ENCODE measurements around the gene SLC25A41.

The SLC25A41 gene

GRCh38 chr19:6451583-6452222 lies 18.1 kb upstream of the SLC25A41 start:
- no peak for DNase-seq
- Histone ChIP-seq H2BK15ac (ENCODE audit: low read depth, poor library complexity, severe bottlenecking) (no peak overlapping the region), H3K18ac (ENCODE audit: low read depth in 1 of 2, low read length in 2 of 2) (no peak overlapping the region), H2AK5ac (ENCODE audit: low read length, severe bottlenecking) (no peak overlapping the region), H3K4ac (ENCODE audit: low read depth in 1 of 2, low read length in 2 of 2) (no peak overlapping the region), H3K27me3 (ENCODE audit: control insufficient read depth in 1 of 2, insufficient read depth in 1 of 2, low read length in 2 of 2) (no peaks in the 10 kb centered on the region), H3K4me2 (ENCODE audit: low read length, poor library complexity, severe bottlenecking) (no peak overlapping the region), H3K14ac (ENCODE audit: low read length in 2 of 2) (no peak overlapping the region), H4K91ac (ENCODE audit: low read length) (no peak overlapping the region), H3K27ac (ENCODE audit: low read length, poor library complexity, severe bottlenecking) (no peak overlapping the region), H2BK5ac (ENCODE audit: low read depth, low read length, poor library complexity, severe bottlenecking) (no peak overlapping the region), H3K23ac (ENCODE audit: low read length in 2 of 2) (no peak overlapping the region), H2AFZ (ENCODE audit: low read depth, low read length) (no peak overlapping the region), H2BK120ac (ENCODE audit: low read depth, low read length) (no peak overlapping the region), H3K9ac (ENCODE audit: low read length) (no peak overlapping the region), H3K4me1 (ENCODE audit: control insufficient read depth, insufficient read depth, low read depth, low read length) (no peaks in the 10 kb centered on the region), H3K36me3 (ENCODE audit: control insufficient read depth in 1 of 2, insufficient read depth in 2 of 2, low read depth in 1 of 2, low read length in 2 of 2) (peaks cover 28 to 54% of the 10 kb centered on the region in 2 experiments), H3K4me3 (ENCODE audit: insufficient read depth in 1 of 2, low read depth in 1 of 2, low read length in 2 of 2) (no peak overlapping the region), H3K9me3 (ENCODE audit: control insufficient read depth, low read length) (peaks cover 30% of the 10 kb centered on the region), H3K79me1 (replicated peaks; ENCODE audit: low read length, poor library complexity, severe bottlenecking) (peaks cover 1% of the 10 kb centered on the region), H4K8ac (ENCODE audit: low read length) (no peak overlapping the region), H2BK12ac (ENCODE audit: low read length in 2 of 2) (no peak overlapping the region)
- 96% methylated on average over 6 of the region's 7 CpGs for WGBS

DNA sequence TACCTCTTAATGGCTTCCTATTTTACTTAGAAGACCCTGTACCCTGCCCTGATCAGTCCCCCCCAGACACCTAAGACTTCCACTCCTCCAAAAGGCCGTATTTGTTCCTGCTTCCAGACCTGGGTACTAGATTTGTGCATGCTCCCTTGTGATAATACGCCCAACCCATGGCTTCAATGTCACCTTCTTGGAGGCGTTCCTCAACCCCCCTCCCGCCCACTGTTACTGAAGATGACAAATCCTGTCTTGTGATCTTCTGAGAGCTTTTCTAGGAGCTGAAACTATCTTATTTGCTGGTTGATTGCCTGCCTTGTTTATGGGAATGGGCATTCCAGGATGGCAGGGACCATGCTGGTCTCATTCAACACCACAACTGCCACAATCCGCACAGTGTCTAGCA lies 16.6 kb upstream of the SLC25A41 start:
- Histone ChIP-seq H2BK12ac (ENCODE audit: low read length in 2 of 2) (no peak overlapping the region), H3K79me1 (replicated peaks; ENCODE audit: low read length, poor library complexity, severe bottlenecking) (no peaks in the 10 kb centered on the region), H4K91ac (ENCODE audit: low read length) (no peak overlapping the region), H2BK5ac (ENCODE audit: low read depth, low read length, poor library complexity, severe bottlenecking) (no peak overlapping the region), H3K27me3 (ENCODE audit: control insufficient read depth in 1 of 2, insufficient read depth in 1 of 2, low read length in 2 of 2) (no peaks in the 10 kb centered on the region), H3K14ac (ENCODE audit: low read length in 2 of 2) (no peak overlapping the region), H3K18ac (ENCODE audit: low read depth in 1 of 2, low read length in 2 of 2) (no peak overlapping the region), H3K27ac (ENCODE audit: low read length, poor library complexity, severe bottlenecking) (no peak overlapping the region), H3K4me2 (ENCODE audit: low read length, poor library complexity, severe bottlenecking) (no peak overlapping the region), H2AFZ (ENCODE audit: low read depth, low read length) (no peak overlapping the region), H2BK120ac (ENCODE audit: low read depth, low read length) (no peak overlapping the region), H3K36me3 (ENCODE audit: control insufficient read depth in 1 of 2, insufficient read depth in 2 of 2, low read depth in 1 of 2, low read length in 2 of 2) (peaks cover 23 to 53% of the 10 kb centered on the region in 2 experiments), H3K4me3 (ENCODE audit: insufficient read depth in 1 of 2, low read depth in 1 of 2, low read length in 2 of 2) (no peak overlapping the region), H3K23ac (ENCODE audit: low read length in 2 of 2) (no peak overlapping the region), H3K4ac (ENCODE audit: low read depth in 1 of 2, low read length in 2 of 2) (no peak overlapping the region), H3K4me1 (ENCODE audit: control insufficient read depth, insufficient read depth, low read depth, low read length) (no peaks in the 10 kb centered on the region), H3K9me3 (ENCODE audit: control insufficient read depth, low read length) (peaks cover 34% of the 10 kb centered on the region), H4K8ac (ENCODE audit: low read length) (no peak overlapping the region), H3K9ac (ENCODE audit: low read length) (no peak overlapping the region), H2AK5ac (ENCODE audit: low read length, severe bottlenecking) (no peak overlapping the region), H2BK15ac (ENCODE audit: low read depth, poor library complexity, severe bottlenecking) (no peak overlapping the region)
- 99% methylated on average over 5 of the region's 5 CpGs for WGBS
- no peak for DNase-seq

GRCh38 chr19:6448045-6448444 lies 14.5 kb upstream of the SLC25A41 start:
- WGBS, result 97% methylated on average over 2 of the region's 3 CpGs
- no peak overlapping the region for H3K18ac ChIP-seq (ENCODE audit: low read depth in 1 of 2, low read length in 2 of 2)
- no peak overlapping the region for H3K4me3 ChIP-seq (ENCODE audit: insufficient read depth in 1 of 2, low read depth in 1 of 2, low read length in 2 of 2)

GRCh38 chr19:6446452-6446851 lies 12.9 kb upstream of the SLC25A41 start:
- no peak overlapping the region for H2BK15ac ChIP-seq (ENCODE audit: low read depth, poor library complexity, severe bottlenecking)
- no peak overlapping the region for H3K14ac ChIP-seq (ENCODE audit: low read length in 2 of 2)
- H3K4me3 ChIP-seq (ENCODE audit: insufficient read depth in 1 of 2, low read depth in 1 of 2, low read length in 2 of 2), result no peak overlapping the region
- no peak overlapping the region for H2BK12ac ChIP-seq (ENCODE audit: low read length in 2 of 2)
- H3K4me1 ChIP-seq (ENCODE audit: control insufficient read depth, insufficient read depth, low read depth, low read length), result no peaks in the 10 kb centered on the region
- DNase-seq, result no peak
- no peak overlapping the region for H2AFZ ChIP-seq (ENCODE audit: low read depth, low read length)
- 99% methylated on average over 3 of the region's 3 CpGs for WGBS
- no peak overlapping the region for H3K18ac ChIP-seq (ENCODE audit: low read depth in 1 of 2, low read length in 2 of 2)
- H3K9me3 ChIP-seq (ENCODE audit: control insufficient read depth, low read length), result peaks cover 8% of the 10 kb centered on the region
- H2AK5ac ChIP-seq (ENCODE audit: low read length, severe bottlenecking), result no peak overlapping the region
- H4K8ac ChIP-seq (ENCODE audit: low read length), result no peak overlapping the region
- no peaks in the 10 kb centered on the region for H3K27me3 ChIP-seq (ENCODE audit: control insufficient read depth in 1 of 2, insufficient read depth in 1 of 2, low read length in 2 of 2)
- H3K23ac ChIP-seq (ENCODE audit: low read length in 2 of 2), result no peak overlapping the region
- H3K4me2 ChIP-seq (ENCODE audit: low read length, poor library complexity, severe bottlenecking), result no peak overlapping the region
- no peak overlapping the region for H2BK5ac ChIP-seq (ENCODE audit: low read depth, low read length, poor library complexity, severe bottlenecking)
- no peak overlapping the region for H3K9ac ChIP-seq (ENCODE audit: low read length)
- H4K91ac ChIP-seq (ENCODE audit: low read length), result no peak overlapping the region
- peaks cover 0 to 36% of the 10 kb centered on the region in 2 experiments for H3K36me3 ChIP-seq (ENCODE audit: control insufficient read depth in 1 of 2, insufficient read depth in 2 of 2, low read depth in 1 of 2, low read length in 2 of 2)
- no peak overlapping the region for H2BK120ac ChIP-seq (ENCODE audit: low read depth, low read length)
- no peak overlapping the region for H3K27ac ChIP-seq (ENCODE audit: low read length, poor library complexity, severe bottlenecking)
- no peak overlapping the region for H3K4ac ChIP-seq (ENCODE audit: low read depth in 1 of 2, low read length in 2 of 2)
- H3K79me1 ChIP-seq (replicated peaks; ENCODE audit: low read length, poor library complexity, severe bottlenecking), result no peaks in the 10 kb centered on the region

More at GRCh38 chr19:6448045-6448444, 14.5 kb upstream of the SLC25A41 start:
- DNase-seq, result no peak
- Histone ChIP-seq H3K27ac (ENCODE audit: low read length, poor library complexity, severe bottlenecking) (no peak overlapping the region), H2BK5ac (ENCODE audit: low read depth, low read length, poor library complexity, severe bottlenecking) (no peak overlapping the region), H3K14ac (ENCODE audit: low read length in 2 of 2) (no peak overlapping the region), H4K91ac (ENCODE audit: low read length) (no peak overlapping the region), H2AK5ac (ENCODE audit: low read length, severe bottlenecking) (no peak overlapping the region), H4K8ac (ENCODE audit: low read length) (no peak overlapping the region), H3K4me2 (ENCODE audit: low read length, poor library complexity, severe bottlenecking) (no peak overlapping the region), H3K27me3 (ENCODE audit: control insufficient read depth in 1 of 2, insufficient read depth in 1 of 2, low read length in 2 of 2) (no peaks in the 10 kb centered on the region), H2AFZ (ENCODE audit: low read depth, low read length) (no peak overlapping the region), H3K9me3 (ENCODE audit: control insufficient read depth, low read length) (peaks cover 13% of the 10 kb centered on the region), H2BK120ac (ENCODE audit: low read depth, low read length) (no peak overlapping the region), H3K4ac (ENCODE audit: low read depth in 1 of 2, low read length in 2 of 2) (no peak overlapping the region), H3K4me1 (ENCODE audit: control insufficient read depth, insufficient read depth, low read depth, low read length) (no peaks in the 10 kb centered on the region), H2BK15ac (ENCODE audit: low read depth, poor library complexity, severe bottlenecking) (no peak overlapping the region), H2BK12ac (ENCODE audit: low read length in 2 of 2) (no peak overlapping the region), H3K9ac (ENCODE audit: low read length) (no peak overlapping the region), H3K23ac (ENCODE audit: low read length in 2 of 2) (no peak overlapping the region), H3K79me1 (replicated peaks; ENCODE audit: low read length, poor library complexity, severe bottlenecking) (no peaks in the 10 kb centered on the region), H3K36me3 (ENCODE audit: control insufficient read depth in 1 of 2, insufficient read depth in 2 of 2, low read depth in 1 of 2, low read length in 2 of 2) (peaks cover 4 to 42% of the 10 kb centered on the region in 2 experiments)
